ENCODE measurements around the gene RXRA.
A peak's percentile ranks its signal among the peaks of the same experiment; 100 is the strongest.

GRCh38 chr9:134325813-134326723 lies at the start of gene RXRA:
- TF ChIP-seq CTCF (IDR thresholded peaks at IDR 0.05) (no peak), POLR2AphosphoS5 (IDR thresholded peaks at IDR 0.05) (peak in 1 of 3 donors; percentile 53), POLR2A (IDR thresholded peaks at IDR 0.05) (no peak)
